SH-SY5Y (cell line): ENCODE measurements around the gene DIO2.

ENCODE experiments used
- GATA2 ChIP-seq: IDR thresholded peaks from 2 replicates; pipeline ENCODE4 v1.6.1; 2011; ENCODE audit warnings: mild to moderate bottlenecking, low read depth, low read length
- GATA3 ChIP-seq: IDR thresholded peaks from 2 replicates; pipeline ENCODE4 v1.6.1; 2011; ENCODE audit warnings: low read depth, mild to moderate bottlenecking, low read length, moderate library complexity

GRCh38 chr14:80152166-80152565 is 59.1 kb downstream of the DIO2 start:
- TF ChIP-seq GATA2 (no peak), GATA3 (no peak)
